CD4-positive, alpha-beta T cell (primary cell): ENCODE measurements around the gene APOL3. TPM values are rescaled to one million over a fixed set of nuclear protein-coding genes. Genes with fewer than 3 reads are reported as not detected.
"Not testable (repeated sequence)": the region's sequence is repeated elsewhere in the genome, so short reads cannot be mapped to it uniquely, and the experiment has no call there.

Experiments used
- ATAC-seq: fragments of 200-7000 bp; cut with Tn5 transposase; one replicate; pipeline ENCODE4 v1.10.0; 2022; ENCODE audit warnings: mild to moderate bottlenecking; ENCODE audit not compliant: poor library complexity
- CTCF ChIA-PET: fragments of 350-600 bp; sonication (Branson Sonifier 250); formaldehyde crosslinking; loops from one replicate; lab custom pipeline; 2021; ENCODE audit warnings: antibody characterized with exemption, inconsistent platforms; lab: Charles Lee
- POLR2A ChIA-PET: fragments of 350-600 bp; sonication (Branson Sonifier 250); formaldehyde crosslinking; loops from one replicate; lab custom pipeline; 2021; ENCODE audit warnings: antibody characterized with exemption, inconsistent platforms; lab: Charles Lee
- DNase-seq, 14 experiments: peaks; one replicate each; pipeline ENCODE4 v3.0.0-alpha.2; 2013 to 2020; ENCODE audit warnings: mixed read lengths in 2 of 14
- H3K27ac ChIP-seq, 2 donors: one replicate each; pipeline versions ENCODE4 v1.5.1 to v1.7.0; 2013; ENCODE audit warnings: low read length in 2 of 2, low read depth in 1 of 2, mild to moderate bottlenecking in 1 of 2
- H3K27me3 ChIP-seq, 2 experiments: 1 replicate in 1 of 2; 2 replicates in 1 of 2; pipeline versions ENCODE4 v1.6.1 to v1.7.0; 2013; ENCODE audit warnings: low read length in 2 of 2, control low read depth in 1 of 2, mild to moderate bottlenecking in 1 of 2, moderate library complexity in 1 of 2; ENCODE audit not compliant: insufficient read depth in 2 of 2, control insufficient read depth in 1 of 2
- H3K36me3 ChIP-seq: one replicate; pipeline ENCODE4 v1.6.1; 2013; ENCODE audit warnings: low read length, control low read depth; ENCODE audit not compliant: insufficient read depth
- H3K4me1 ChIP-seq: one replicate; pipeline ENCODE4 v1.6.1; 2013; ENCODE audit warnings: low read length, control low read depth; ENCODE audit not compliant: insufficient read depth
- H3K4me3 ChIP-seq: one replicate; pipeline ENCODE4 v1.5.1; 2013; ENCODE audit warnings: mild to moderate bottlenecking, low read length, moderate library complexity
- H3K9me3 ChIP-seq, 2 experiments: 1 replicate in 1 of 2; 2 replicates in 1 of 2; pipeline versions ENCODE4 v1.6.1 to v1.7.0; 2013; ENCODE audit warnings: low read length in 2 of 2, mild to moderate bottlenecking in 2 of 2, control low read depth in 1 of 2, moderate library complexity in 1 of 2; ENCODE audit not compliant: control insufficient read depth in 1 of 2, insufficient read depth in 1 of 2
- H3K27ac Mint-ChIP-seq: one replicate; pipeline ENCODE4 v1.8.0; 2020; ENCODE audit warnings: mixed read lengths
- H3K27me3 Mint-ChIP-seq: one replicate; pipeline ENCODE4 v1.8.0; 2021; ENCODE audit warnings: mixed read lengths
- H3K36me3 Mint-ChIP-seq: one replicate; pipeline ENCODE4 v1.8.0; 2021; ENCODE audit warnings: low read depth, mixed read lengths
- H3K4me1 Mint-ChIP-seq: one replicate; pipeline ENCODE4 v1.8.0; 2021; ENCODE audit warnings: low read depth, mixed read lengths
- H3K4me3 Mint-ChIP-seq: one replicate; pipeline ENCODE4 v1.8.0; 2020; ENCODE audit warnings: mild to moderate bottlenecking, mixed read lengths
- H3K9me3 Mint-ChIP-seq: one replicate; pipeline ENCODE4 v1.8.0; 2020; ENCODE audit warnings: mixed read lengths
- CTCF ChIP-seq: fragments of 200-600 bp; IDR thresholded peaks from one replicate; pipeline ENCODE4 v1.8.0; 2022; ENCODE audit warnings: antibody characterized with exemption, mild to moderate bottlenecking
- intact Hi-C, 2 experiments: fragments of 100-400 bp; cut with DNase I in 1 of 2; cut with micrococcal nuclease in 1 of 2; formaldehyde crosslinking; loops; one replicate each; pipeline versions ENCODE4 v1.15.1 to v1.9.0; 2023 to 2025; cut with DNase I, micrococcal nuclease
- polyA plus RNA-seq, 2 donors: library from polyadenylated mRNA; unstranded; fragments of 120-200 nt; gene quantifications; one replicate each; pipeline ENCODE4 v1.2.1, GENCODE V29; 2013
- total RNA-seq, 174 experiments: library from RNA in 2 of 174; stranded (reverse) in 2 of 174; gene quantifications; one replicate each; pipeline ENCODE4 v1.2.3 and lab custom pipeline; 2021 to 2026

Gene APOL3
- total RNA-seq = 100 to 1,000 TPM; 111 to 116 TPM
- 114 TPM for polyA plus RNA-seq (2013, experiment 1 of 2)
- 124 TPM for polyA plus RNA-seq (2013, experiment 2 of 2)
- total RNA-seq (lab: John Stamatoyannopoulos, UW) = 17.9 to 396 (median 129) reads per million in 172 experiments

- Mint-ChIP-seq H3K27ac (peak within 1 kb of the TSS; percentile 92), H3K4me3 (peak within 1 kb of the TSS; percentile 96), H3K4me1 (peaks cover 77% of the 10 kb centered on the region), H3K27me3 (no peaks in the 10 kb centered on the region), H3K9me3 (no peaks in the 10 kb centered on the region), H3K36me3 (peaks cover 35% of the 10 kb centered on the region)
- H3K9me3 ChIP-seq = no peaks in the 10 kb centered on the region
- ChIA-PET POLR2A (interaction anchor here (0.8 to 2.0 kb wide), 11 partner anchors 16 to 860 kb away, joined by 3 to 6 read pairs (median 4); partner anchors contain the start of genes APOL2, APOL6, EIF3D and TOM1), CTCF (interaction anchor here (0.6 to 2.3 kb wide), 2 partner anchors 20 to 260 kb away, joined by 3 to 6 read pairs; no protein-coding TSS in a partner anchor)
- H3K27ac ChIP-seq = peak within 1 kb of the TSS; percentile 93 to 94
- H3K4me1 ChIP-seq = peaks cover 72% of the 10 kb centered on the region
- peak; percentile 47 for ATAC-seq
- peak within 1 kb of the TSS; percentile 96 for H3K4me3 ChIP-seq
- H3K36me3 ChIP-seq = peaks cover 8% of the 10 kb centered on the region
- no peak for TF ChIP-seq CTCF
- DNase-seq = peak in 12 of 14 experiments; percentile 19 to 87 (median 40)
- intact Hi-C loops = loop anchor here in 1 of 2 experiments (1.0 kb wide), 1 partner anchor 20 kb away; no protein-coding TSS in a partner anchor
- H3K27me3 ChIP-seq = no peaks in the 10 kb centered on the region
These were observed at the start of gene APOL3 for GRCh38 chr22:36160499-36160942. Gene APOL3, minus strand, starts transcription at chr22:36160755. Its CDS starts 11,700 bp downstream, at chr22:36149055.

GRCh38 chr22:36210224-36210623 lies 49.7 kb upstream of the APOL3 start:
- ATAC-seq (no peak), DNase-seq (no peak)
- Histone ChIP-seq H3K4me1 (peaks cover 9% of the 10 kb centered on the region), H3K27me3 (no peaks in the 10 kb centered on the region), H3K9me3 (no peaks in the 10 kb centered on the region), H3K27ac (no peak overlapping the region), H3K36me3 (no peaks in the 10 kb centered on the region), H3K4me3 (no peak overlapping the region)
- ChIA-PET CTCF (no interaction called here), POLR2A (no interaction called here)
- H3K36me3 Mint-ChIP-seq = no peaks in the 10 kb centered on the region
- no peak overlapping the region for H3K4me3 Mint-ChIP-seq
- intact Hi-C loops = no loop called here
- peaks cover 13% of the 10 kb centered on the region for H3K4me1 Mint-ChIP-seq
- H3K27ac Mint-ChIP-seq = no peak overlapping the region
- no peak for TF ChIP-seq CTCF
- H3K27me3 Mint-ChIP-seq = peaks cover 49% of the 10 kb centered on the region
- peaks cover 4% of the 10 kb centered on the region for H3K9me3 Mint-ChIP-seq

- intact Hi-C loops, H3K36me3 ChIP-seq, H3K4me3 Mint-ChIP-seq, H3K9me3 ChIP-seq, H3K4me3 ChIP-seq, H3K27ac Mint-ChIP-seq, ATAC-seq, DNase-seq, CTCF ChIA-PET, H3K27ac ChIP-seq, H3K9me3 Mint-ChIP-seq, H3K4me1 ChIP-seq, H3K36me3 Mint-ChIP-seq, POLR2A ChIA-PET, H3K27me3 ChIP-seq: not testable (repeated sequence)
- peaks cover 49% of the 10 kb centered on the region for H3K27me3 Mint-ChIP-seq
- H3K4me1 Mint-ChIP-seq = peaks cover 13% of the 10 kb centered on the region
These were observed 48.9 kb upstream of the APOL3 start for GRCh38 chr22:36209488-36209908.
